Brain microvascular endothelial cell (primary cell): ENCODE data around the gene GLRA1.
"Not testable (repeated sequence)": the region's sequence is repeated elsewhere in the genome, so short reads cannot be mapped to it uniquely, and the experiment has no call there.

Experiments
- DNase-seq: peaks from one replicate; pipeline ENCODE4 v3.0.0-alpha.2; 2020
- H3K27ac ChIP-seq: fragments of 250-450 bp; sonication (Bioruptor Pico); 2 replicates; pipeline ENCODE4 v1.5.1; 2020; ENCODE audit warnings: mild to moderate bottlenecking, moderate library complexity
- H3K27me3 ChIP-seq: fragments of 250-450 bp; sonication (Bioruptor Pico); replicated peaks from 2 replicates; pipeline ENCODE4 v1.5.1; 2020; ENCODE audit warnings: mild to moderate bottlenecking
- H3K36me3 ChIP-seq: fragments of 250-450 bp; sonication (Bioruptor Pico); replicated peaks from 2 replicates; pipeline ENCODE4 v1.5.1; 2020; ENCODE audit warnings: mild to moderate bottlenecking
- H3K4me3 ChIP-seq: 2 replicates; pipeline ENCODE4 v1.5.1; 2011; ENCODE audit warnings: low read depth, mild to moderate bottlenecking, control low read depth, low read length, moderate library complexity
- in situ Hi-C: cut with HindIII; loops from 2 replicates; pipeline ENCODE4 v1.10.0; 2017; ENCODE audit warnings: low sequenced_read_pairs, low pct_ligation_motif_present
- TF ChIP-seq, protein P1 (sequence below): IDR thresholded peaks from 2 replicates; pipeline ENCODE4 v1.5.1; 2011; ENCODE audit warnings: low read depth, mild to moderate bottlenecking, moderate library complexity, low read length, control low read depth, inconsistent platforms; ENCODE audit errors: missing control alignments

The GLRA1 gene

DNA sequence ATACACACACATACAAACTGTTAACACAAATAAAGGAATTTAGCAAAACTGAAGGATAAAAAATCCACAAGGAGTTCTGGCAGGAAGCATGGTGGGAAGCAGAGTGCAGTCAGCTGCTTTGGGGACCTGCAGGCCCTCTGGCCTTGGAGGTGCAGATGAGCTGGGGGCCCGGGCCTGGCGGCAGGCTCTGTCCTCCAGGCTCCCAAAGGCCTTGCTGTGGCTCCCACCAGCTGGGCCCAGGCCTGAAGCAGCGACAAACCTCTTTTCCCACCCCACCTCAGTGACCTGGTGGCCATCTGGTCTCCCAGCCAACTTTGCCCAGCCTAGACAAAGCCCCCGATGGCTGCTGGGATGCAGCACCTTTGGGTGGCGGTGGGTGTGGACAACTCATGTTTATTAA is 67.8 kb downstream of the GLRA1 start:
- in situ Hi-C loops, result no loop called here
- H3K36me3 ChIP-seq, result no peaks in the 10 kb centered on the region
- no peak overlapping the region for H3K27ac ChIP-seq
- TF ChIP-seq, protein P1, sequence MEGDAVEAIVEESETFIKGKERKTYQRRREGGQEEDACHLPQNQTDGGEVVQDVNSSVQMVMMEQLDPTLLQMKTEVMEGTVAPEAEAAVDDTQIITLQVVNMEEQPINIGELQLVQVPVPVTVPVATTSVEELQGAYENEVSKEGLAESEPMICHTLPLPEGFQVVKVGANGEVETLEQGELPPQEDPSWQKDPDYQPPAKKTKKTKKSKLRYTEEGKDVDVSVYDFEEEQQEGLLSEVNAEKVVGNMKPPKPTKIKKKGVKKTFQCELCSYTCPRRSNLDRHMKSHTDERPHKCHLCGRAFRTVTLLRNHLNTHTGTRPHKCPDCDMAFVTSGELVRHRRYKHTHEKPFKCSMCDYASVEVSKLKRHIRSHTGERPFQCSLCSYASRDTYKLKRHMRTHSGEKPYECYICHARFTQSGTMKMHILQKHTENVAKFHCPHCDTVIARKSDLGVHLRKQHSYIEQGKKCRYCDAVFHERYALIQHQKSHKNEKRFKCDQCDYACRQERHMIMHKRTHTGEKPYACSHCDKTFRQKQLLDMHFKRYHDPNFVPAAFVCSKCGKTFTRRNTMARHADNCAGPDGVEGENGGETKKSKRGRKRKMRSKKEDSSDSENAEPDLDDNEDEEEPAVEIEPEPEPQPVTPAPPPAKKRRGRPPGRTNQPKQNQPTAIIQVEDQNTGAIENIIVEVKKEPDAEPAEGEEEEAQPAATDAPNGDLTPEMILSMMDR, result no peak
- no peak overlapping the region for H3K4me3 ChIP-seq
- no peak for DNase-seq
- H3K27me3 ChIP-seq, result no peaks in the 10 kb centered on the region

DNA sequence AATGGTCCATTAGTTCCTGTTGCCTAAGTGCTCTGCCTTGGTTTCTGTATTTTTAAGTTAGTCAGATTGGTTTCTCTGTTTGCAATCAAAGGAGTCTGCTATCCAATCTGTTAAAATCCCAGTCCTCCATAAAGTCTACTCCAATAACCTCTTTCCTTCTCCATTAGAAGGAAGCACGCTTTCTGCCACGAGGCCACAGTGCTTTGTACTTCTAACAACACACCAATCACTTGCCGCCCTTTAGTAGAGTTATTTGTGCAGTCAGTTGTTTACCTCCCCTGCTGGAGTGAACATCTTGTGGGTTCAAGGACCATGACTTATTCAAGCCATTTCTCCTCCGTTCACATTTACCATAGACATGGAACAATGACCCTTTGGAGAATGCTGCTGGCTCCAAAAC is 69.0 kb downstream of the GLRA1 start:
- DNase-seq, result no peak
- no peaks in the 10 kb centered on the region for H3K36me3 ChIP-seq
- TF ChIP-seq, protein P1, result no peak
- no peak overlapping the region for H3K4me3 ChIP-seq
- no peak overlapping the region for H3K27ac ChIP-seq
- in situ Hi-C loops, result no loop called here
- H3K27me3 ChIP-seq, result no peaks in the 10 kb centered on the region

DNA sequence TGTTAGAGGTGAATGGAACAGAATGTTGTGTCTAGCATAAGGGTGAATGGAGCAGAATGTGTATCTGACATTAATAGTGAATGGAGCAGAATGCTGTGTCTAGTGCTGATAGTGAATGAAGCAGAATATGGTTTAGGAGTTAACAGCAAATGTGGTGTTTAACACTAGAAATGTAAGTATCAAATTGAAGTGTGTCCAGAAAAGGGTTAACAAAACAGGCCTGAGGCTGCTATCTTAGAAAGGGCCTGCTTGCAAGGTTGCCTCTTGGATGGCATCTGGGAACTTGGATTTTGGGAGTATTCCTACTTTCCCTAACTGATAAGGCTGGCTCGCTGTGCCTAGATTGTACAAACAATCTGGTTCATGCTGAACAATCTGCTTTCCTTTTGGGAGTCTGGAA is 76.8 kb downstream of the GLRA1 start:
- DNase-seq, result no peak
- Histone ChIP-seq H3K4me3 (no peak overlapping the region), H3K27me3 (no peaks in the 10 kb centered on the region), H3K27ac (no peak overlapping the region), H3K36me3 (no peaks in the 10 kb centered on the region)
- TF ChIP-seq, protein P1, result no peak
- in situ Hi-C loops, result no loop called here

DNA sequence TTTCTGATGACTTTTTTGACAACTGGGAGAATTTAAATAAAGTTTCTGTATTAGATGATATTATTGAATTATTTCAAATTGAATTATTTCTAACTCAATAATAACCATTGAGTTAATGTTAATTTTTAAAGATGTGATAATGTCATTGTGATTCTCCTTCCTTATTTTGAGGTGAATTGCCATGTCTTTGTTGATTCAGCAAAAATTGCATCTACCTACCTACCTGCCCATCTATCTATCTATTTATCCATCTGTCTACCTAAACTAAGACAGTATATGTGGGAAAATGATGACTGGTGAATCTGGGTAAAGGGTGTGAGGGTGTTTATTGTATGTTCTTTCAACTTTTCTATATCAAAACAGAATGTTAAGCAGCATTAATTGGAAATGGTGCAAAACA is 77.9 kb downstream of the GLRA1 start:
- no peaks in the 10 kb centered on the region for H3K36me3 ChIP-seq
- no peak for DNase-seq
- H3K27ac ChIP-seq, result no peak overlapping the region
- H3K27me3 ChIP-seq, result no peaks in the 10 kb centered on the region
- no peak overlapping the region for H3K4me3 ChIP-seq
- TF ChIP-seq, protein P1, result no peak
- in situ Hi-C loops, result no loop called here

DNA sequence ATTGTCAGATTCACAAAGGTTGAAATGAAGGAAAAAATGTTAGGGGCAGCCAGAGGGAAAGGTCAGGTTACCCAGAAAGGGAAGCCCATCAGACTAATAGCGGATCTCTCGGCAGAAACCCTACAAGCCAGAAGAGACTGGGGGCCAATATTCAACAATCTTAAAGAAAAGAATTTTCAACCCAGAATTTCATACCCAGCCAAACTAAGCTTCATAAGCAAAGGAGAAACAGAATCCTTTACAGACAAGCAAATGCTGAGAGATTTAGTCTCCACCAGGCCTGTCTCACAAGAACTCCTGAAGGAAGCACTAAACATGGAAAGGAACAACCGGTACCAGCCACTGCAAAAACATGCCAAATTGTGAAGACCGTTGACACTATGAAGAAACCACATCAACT is 91.8 kb downstream of the GLRA1 start:
- DNase-seq, H3K4me3 ChIP-seq, H3K27me3 ChIP-seq, in situ Hi-C loops, H3K27ac ChIP-seq, H3K36me3 ChIP-seq: not testable (repeated sequence)

DNA sequence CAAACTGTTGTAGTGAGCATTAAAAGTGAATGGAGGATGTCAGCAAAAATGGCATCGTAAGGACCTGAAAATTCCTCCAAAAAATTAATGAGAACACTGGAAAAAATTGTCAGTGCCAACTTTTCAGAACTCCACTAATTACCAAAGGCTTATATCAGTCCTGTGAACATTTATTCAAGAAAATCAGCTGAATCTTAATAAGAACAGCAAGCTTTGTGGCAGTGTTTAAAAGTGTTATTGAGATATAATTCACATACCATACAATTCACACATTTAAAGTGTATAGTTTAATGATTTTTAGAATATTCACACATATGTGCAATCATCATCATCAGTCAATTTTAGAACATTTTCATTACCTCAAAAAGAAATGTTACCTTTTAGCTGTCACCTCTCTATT is 95.3 kb downstream of the GLRA1 start:
- Histone ChIP-seq H3K4me3 (no peak overlapping the region), H3K27me3 (no peaks in the 10 kb centered on the region), H3K27ac (no peak overlapping the region), H3K36me3 (no peaks in the 10 kb centered on the region)
- TF ChIP-seq, protein P1, result no peak
- in situ Hi-C loops, result no loop called here
- DNase-seq, result no peak
